Subcutaneous abdominal adipose tissue (tissue), 5 donors: ENCODE results near the gene MB.

Source experiments
- H3K27ac ChIP-seq: one replicate; pipeline ENCODE4 v1.7.0; 2013; ENCODE audit warnings: low read depth, mild to moderate bottlenecking, inconsistent platforms, low read length, moderate library complexity
- H3K27me3 ChIP-seq, 5 donors: one replicate each; pipeline ENCODE4 v1.7.0; 2013; ENCODE audit warnings: low read length in 5 of 5, inconsistent platforms in 1 of 5; ENCODE audit not compliant: control insufficient read depth in 5 of 5, insufficient read depth in 4 of 5
- H3K36me3 ChIP-seq, 5 donors: one replicate each; pipeline ENCODE4 v1.7.0; 2013; ENCODE audit warnings: low read length in 5 of 5; ENCODE audit not compliant: control insufficient read depth in 5 of 5, insufficient read depth in 5 of 5
- H3K4me1 ChIP-seq, 5 donors: one replicate each; pipeline ENCODE4 v1.7.0; 2013; ENCODE audit warnings: low read length in 5 of 5, mild to moderate bottlenecking in 3 of 5, moderate library complexity in 1 of 5; ENCODE audit not compliant: control insufficient read depth in 5 of 5, insufficient read depth in 5 of 5
- H3K4me3 ChIP-seq, 5 donors: one replicate each; pipeline ENCODE4 v1.7.0; 2013; ENCODE audit warnings: low read length in 5 of 5, low read depth in 1 of 5
- H3K9ac ChIP-seq, 5 donors: one replicate each; pipeline ENCODE4 v1.7.0; 2013; ENCODE audit warnings: low read length in 5 of 5, mild to moderate bottlenecking in 4 of 5, moderate library complexity in 3 of 5
- H3K9me3 ChIP-seq, 5 donors: one replicate each; pipeline ENCODE4 v1.7.0; 2013; ENCODE audit warnings: low read length in 5 of 5; ENCODE audit not compliant: control insufficient read depth in 5 of 5
- donor health status: healthy.
- donor health status: healthy.
- donor health status: healthy.
- donor health status: healthy.
- donor health status: healthy.

MB gene

DNA sequence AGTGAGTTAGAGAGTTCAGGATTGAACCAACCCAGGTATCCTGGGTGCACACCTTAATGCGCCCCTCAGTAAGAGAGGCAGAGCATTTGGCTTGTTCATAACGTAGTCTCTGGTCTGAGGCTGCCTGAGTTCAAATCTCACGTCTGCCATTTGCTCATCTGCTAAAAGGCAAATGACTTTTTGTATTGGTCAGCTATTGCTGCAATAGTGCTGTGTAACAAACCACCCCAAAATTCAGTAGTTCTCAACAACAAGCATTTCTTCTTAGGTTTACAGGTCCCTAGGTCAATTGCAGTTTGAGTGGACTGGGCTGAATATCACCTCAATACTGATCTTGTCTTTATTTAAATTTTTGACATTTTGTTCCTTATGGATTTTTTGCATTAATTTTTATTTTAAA, 58.4 kb downstream of the MB start:
- Histone ChIP-seq H3K27ac (no peak overlapping the region), H3K36me3 (no peaks in the 10 kb centered on the region)

GRCh38 chr22:35558031-35558430, 59.1 kb downstream of the MB start:
- H3K4me1 ChIP-seq: peaks cover 0 to 4% (median 0%) of the 10 kb centered on the region in 5 donors
- H3K36me3 ChIP-seq: no peaks in the 10 kb centered on the region
- H3K27ac ChIP-seq: no peak overlapping the region
- no peak overlapping the region for H3K4me3 ChIP-seq
- H3K27me3 ChIP-seq: peaks cover 0 to 22% (median 12%) of the 10 kb centered on the region in 5 donors
- H3K9ac ChIP-seq: no peak overlapping the region
- H3K9me3 ChIP-seq: peaks cover 0 to 3% (median 0%) of the 10 kb centered on the region in 5 donors

More for the DNA sequence above, 58.4 kb downstream of the MB start:
- Histone ChIP-seq H3K9ac (no peak overlapping the region), H3K4me1 (peaks cover 0 to 4% (median 0%) of the 10 kb centered on the region in 5 donors), H3K27me3 (peaks cover 0 to 22% (median 7%) of the 10 kb centered on the region in 5 donors), H3K4me3 (no peak overlapping the region), H3K9me3 (peaks cover 0 to 3% (median 0%) of the 10 kb centered on the region in 5 donors)
